OCI-LY3 (cell line): ENCODE data around the gene TMEM63B.

Experiments used
- CTCF ChIP-seq: fragments of 200-600, 300-600 bp; sonication (generic); IDR thresholded peaks from 2 replicates; pipeline ENCODE4 v1.5.1; 2014; ENCODE audit warnings: antibody characterized with exemption, low read length, low read depth
- EZH2phosphoT487 ChIP-seq: fragments of 200-600 bp; shearing (Covaris generic); IDR thresholded peaks from 2 replicates; pipeline ENCODE4 v1.6.1; 2018; ENCODE audit warnings: antibody characterized with exemption, mixed run types, low read depth

- TF ChIP-seq CTCF (no peak), EZH2phosphoT487 (no peak)
Observed at GRCh38 chr6:44139351-44139743, 12.0 kb downstream of the TMEM63B start.
